Measurements from ENCODE around the gene RGS19. TPM values are rescaled to one million over a fixed set of nuclear protein-coding genes. Genes with fewer than 3 reads are reported as not detected.
A peak's percentile ranks its signal among the peaks of the same experiment; 100 is the strongest.
"Not testable (repeated sequence)": the region's sequence is repeated elsewhere in the genome, so short reads cannot be mapped to it uniquely, and the experiment has no call there.

RGS19 gene, protein sequence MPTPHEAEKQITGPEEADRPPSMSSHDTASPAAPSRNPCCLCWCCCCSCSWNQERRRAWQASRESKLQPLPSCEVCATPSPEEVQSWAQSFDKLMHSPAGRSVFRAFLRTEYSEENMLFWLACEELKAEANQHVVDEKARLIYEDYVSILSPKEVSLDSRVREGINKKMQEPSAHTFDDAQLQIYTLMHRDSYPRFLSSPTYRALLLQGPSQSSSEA
- 18.2 and 25.6 TPM in 2 replicates for total RNA-seq (2014; rRNA removed; shearing (Covaris generic))

GRCh38 chr20:64079273-64080012 lies at the start of gene RGS19:
RGS19 (minus strand) TSS chr20:64079518; CDS start chr20:64076886, 2,632 bp downstream.
- DNase-seq (ENCODE audit: low read depth), result peak; percentile 83

DNA sequence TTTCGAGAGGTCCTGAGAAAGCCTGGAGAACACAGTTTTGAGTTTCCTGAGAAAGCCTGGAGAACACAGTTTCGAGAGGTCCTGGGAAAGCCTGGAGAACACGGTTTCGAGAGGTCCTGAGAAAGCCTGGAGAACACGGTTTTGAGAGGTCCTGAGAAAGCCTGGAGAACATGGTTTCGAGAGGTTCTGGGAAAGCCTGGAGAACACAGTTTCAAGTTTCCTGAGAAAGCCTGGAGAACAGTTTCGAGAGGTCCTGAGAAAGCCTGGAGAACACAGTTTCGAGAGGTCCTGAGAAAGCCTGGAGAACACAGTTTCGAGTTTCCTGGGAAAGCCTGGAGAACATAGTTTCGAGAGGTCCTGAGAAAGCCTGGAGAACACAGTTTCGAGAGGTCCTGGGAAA lies 44.2 kb upstream of the RGS19 start:
- not testable (repeated sequence) for DNase-seq (ENCODE audit: low read depth)

GRCh38 chr20:64122927-64123326 lies 43.6 kb upstream of the RGS19 start:
- not testable (repeated sequence) for DNase-seq (ENCODE audit: low read depth)

DNA sequence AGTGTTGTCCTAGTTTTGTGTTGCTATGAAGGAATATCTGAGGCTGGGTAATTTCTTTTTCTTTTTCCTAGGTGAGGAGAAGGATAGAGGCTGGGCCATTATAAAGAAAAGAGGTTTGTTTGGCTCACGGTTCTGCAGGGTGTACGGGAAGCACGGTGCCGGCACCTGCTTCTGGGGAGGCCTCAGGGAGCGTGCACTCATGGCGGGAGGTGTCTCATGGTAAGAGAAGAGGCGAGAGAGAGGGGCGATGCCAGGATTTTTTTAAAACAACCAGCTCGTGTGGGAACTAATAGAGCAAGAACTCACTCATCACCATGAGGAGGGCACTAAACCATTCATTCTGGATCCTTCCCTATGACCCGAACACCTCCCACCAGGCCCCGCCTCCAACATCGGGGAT lies 42.3 kb upstream of the RGS19 start:
- DNase-seq (ENCODE audit: low read depth), result no peak

- DNase-seq (ENCODE audit: low read depth), result no peak
Measured at GRCh38 chr20:64119681-64120341, 40.5 kb upstream of the RGS19 start.

GRCh38 chr20:64119301-64119680 lies 40.0 kb upstream of the RGS19 start:
- DNase-seq (ENCODE audit: low read depth), result no peak

DNA sequence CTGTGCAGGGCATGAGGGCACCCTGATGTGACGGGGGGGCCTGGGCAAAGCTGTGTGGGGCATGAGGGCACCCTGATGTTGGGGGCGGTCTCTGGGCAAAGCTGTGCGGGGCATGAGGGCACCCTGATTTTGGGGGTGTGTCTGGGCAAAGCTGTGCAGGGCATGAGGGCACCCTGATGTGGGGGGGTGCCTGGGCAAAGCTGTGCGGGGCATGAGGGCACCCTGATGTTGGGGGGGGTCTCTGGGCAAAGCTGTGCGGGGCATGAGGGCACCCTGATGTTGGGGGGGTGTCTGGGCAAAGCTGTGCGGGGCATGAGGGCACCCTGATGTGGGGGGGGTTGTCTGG lies 38.1 kb upstream of the RGS19 start:
- DNase-seq (ENCODE audit: low read depth), result not testable (repeated sequence)

GRCh38 chr20:64116541-64117431 lies 37.5 kb upstream of the RGS19 start:
- DNase-seq (ENCODE audit: low read depth), result no peak

DNA sequence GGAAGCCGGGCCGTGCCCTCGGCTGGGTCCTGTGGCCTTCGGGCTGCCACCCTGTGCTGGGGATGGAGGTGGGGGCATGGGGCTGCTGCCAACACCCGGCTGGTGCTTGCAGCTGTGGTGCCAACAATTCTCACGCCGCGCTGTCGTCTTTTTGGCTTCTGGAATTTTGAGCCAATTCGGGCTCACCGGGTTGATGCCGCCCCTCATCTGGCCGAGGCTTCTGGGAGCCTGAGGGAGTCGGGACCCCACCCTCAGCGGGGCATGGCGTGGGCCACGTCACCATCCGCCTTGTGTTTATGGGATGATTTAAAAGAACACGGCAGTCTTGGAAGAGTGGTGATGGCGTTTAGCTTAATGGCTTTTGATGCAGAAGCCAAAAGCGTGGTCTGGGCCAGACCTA lies 36.7 kb upstream of the RGS19 start:
- no peak for DNase-seq (ENCODE audit: low read depth)

DNA sequence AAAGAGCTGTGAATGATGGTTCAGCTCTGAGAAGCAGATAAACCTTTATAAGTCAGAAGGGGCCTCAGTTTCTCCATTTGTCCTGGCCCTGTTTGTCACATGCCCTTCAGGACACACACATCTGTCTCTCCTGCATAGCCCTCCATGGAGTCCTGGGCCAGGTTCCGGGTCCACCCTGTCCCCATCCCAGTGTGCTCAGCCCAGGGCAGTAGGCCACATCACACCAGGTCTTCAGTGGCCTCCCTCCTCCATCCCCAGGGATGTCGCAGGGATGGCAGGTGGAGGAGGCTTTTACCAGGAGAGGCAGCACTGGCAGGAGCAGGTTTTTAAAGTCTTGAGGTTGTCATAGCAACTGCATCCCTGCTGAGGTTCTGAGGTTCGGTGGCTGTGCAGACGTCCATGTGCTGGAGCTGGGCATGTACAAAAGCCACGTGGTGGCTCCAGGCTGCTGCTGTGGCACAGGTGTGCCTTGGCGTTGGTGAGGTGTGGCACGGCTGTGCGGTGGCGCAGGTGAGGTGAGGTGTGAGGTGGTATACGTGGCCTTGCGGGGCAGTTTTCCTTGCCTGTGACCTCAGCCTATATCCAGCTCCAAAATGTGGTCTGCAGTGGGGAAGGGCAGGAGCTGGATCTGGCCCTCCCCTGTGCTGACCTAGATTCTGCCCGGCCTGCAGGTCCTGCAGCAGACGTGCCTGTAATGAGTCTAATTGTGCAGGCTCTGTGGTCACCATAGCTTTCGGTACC lies 36.0 kb upstream of the RGS19 start:
- no peak for DNase-seq (ENCODE audit: low read depth)

DNA sequence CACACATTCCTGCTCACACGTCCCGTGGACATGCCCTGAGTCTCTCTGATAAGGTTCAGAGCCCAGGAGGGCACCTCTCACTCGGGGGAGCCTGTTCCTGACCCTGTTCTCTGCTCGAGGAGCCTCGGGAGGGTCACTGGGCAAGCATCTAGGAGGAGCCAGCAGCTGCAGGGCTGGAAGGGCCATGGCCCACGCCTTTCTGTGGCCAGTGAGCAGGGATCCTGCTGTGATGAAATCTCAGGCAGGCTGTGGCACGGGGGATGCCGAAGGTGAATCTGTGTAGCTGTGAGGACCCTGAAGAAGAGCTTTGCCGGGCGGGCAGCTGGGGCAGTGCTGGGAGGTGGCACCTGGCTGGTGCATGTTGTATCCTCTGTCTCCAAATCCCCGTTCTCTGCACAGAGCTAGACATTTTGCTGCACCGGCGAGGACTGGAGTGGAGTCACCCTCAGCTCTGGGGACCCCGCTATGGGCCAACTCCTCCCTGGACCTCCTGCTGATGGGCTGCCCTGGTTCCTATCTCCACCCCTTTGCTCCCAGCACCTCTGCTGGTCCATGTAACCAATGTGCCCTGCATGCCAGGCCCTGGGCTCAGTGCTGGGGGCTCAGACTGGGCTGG lies 35.1 kb upstream of the RGS19 start:
- no peak for DNase-seq (ENCODE audit: low read depth)

GRCh38 chr20:64113796-64114355 lies 34.6 kb upstream of the RGS19 start:
- DNase-seq (ENCODE audit: low read depth), result no peak

DNA sequence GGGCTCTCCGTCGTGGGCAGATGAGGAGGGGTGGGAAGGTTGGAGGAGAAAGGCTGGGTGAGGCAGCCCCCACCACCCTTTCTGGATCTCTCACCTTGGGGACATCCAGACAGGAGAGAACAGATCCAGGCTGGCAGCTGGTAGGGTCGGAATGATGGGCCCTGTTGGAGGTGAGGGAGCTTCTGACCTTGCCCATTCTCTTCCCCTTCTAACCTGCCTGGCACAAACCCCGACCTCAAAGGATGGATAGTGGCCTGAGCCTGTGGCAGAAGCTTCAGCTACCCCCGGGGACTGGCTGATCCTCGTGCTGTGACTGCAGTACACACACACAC lies 34.1 kb upstream of the RGS19 start:
- DNase-seq (ENCODE audit: low read depth), result no peak

DNA sequence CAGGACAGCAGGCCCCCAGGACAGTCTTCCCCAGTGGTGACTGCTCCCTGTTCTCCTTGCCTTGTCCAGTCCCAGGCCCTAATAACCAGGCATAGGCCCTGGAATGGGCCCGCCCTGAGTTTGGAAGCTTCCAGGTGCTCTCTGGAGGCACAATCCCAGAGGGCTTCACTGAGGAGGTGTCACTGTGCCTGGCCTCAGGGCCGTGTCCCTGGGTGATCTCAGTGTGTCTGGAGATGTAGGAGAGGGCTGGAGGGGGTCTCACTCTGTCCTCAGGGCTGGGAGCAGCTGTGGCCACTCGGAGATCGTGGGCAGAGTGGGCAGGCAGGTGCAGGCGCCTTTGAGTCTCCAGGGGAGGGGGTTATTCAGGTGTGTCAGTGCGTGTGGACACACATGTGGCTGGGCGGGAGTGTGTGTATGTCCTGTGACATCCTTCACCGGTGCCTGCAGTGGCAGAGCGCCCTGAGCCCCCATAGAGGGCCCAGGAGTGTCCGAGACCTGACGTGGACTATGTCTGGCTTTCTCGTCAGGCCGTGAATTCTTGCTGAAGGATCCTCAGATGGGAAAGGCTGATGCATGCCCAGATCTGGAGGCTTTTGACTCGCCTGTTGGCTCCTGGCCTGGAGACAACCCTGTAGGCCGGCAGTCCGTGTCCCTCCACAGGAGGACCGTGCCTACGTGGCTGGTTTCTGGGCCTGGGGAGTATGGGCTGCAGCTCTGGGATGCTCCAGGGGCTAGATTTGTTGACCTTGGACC lies 33.5 kb upstream of the RGS19 start:
- no peak for DNase-seq (ENCODE audit: low read depth)

GRCh38 chr20:64111841-64112641 lies 32.7 kb upstream of the RGS19 start:
- no peak for DNase-seq (ENCODE audit: low read depth)

DNA sequence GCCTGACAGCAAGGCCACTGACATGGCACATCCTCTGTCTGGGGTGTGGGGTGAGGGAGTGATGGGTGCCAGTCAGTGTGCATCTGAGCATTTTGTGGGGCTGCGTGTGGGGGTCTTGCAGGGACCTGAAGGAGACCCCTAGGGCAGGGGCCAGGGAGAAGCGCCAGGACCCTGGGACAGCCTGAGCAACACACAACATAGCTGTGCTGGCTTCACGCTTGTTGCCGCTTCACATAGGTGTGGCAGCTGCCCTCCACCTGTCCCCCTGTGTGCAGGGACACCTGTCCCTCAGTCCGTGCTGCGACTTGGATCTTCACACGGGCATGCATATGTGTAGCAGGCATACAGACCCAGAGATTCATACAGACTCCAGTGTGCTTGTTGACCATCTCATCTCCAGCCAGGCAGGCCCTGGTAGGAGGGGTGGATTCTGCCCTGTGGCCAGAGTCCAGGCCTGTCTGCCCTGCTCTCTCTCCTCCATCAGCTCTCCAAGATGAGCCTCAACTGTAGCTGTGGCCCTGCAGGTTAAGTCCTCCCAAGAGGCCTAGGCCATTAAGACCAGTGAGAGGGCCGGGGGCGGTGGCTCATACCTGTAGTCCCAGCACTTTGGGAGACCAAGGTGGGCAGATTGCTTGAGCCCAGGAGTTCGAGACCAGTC lies 31.2 kb upstream of the RGS19 start:
- no peak for DNase-seq (ENCODE audit: low read depth)

- no peak for DNase-seq (ENCODE audit: low read depth)
Measured at GRCh38 chr20:64109831-64110391, 30.6 kb upstream of the RGS19 start.

Data from Daoy (cell line).